ENCODE measurements around the gene UBXN10. TPM values are rescaled to one million over a fixed set of nuclear protein-coding genes. Genes with fewer than 3 reads are reported as not detected.

The UBXN10 gene
- total and polyA plus RNA-seq, 2 of the 4 experiments (the other 2 are of a cell fraction), result not detected

- no peak for ATAC-seq (ENCODE audit: low read depth)
- POLR2A ChIA-PET (ENCODE audit: unreplicated experiment), result no interaction called here
- no CpG with 5 or more reads among the region's 4 CpGs for WGBS, 2 experiments (ENCODE audit: extremely low coverage in 2 of 2, insufficient read length in 1 of 2)
- no peak overlapping the region for H2BK20ac ChIP-seq (ENCODE audit: low read depth, low read length)
- H3K9ac ChIP-seq (ENCODE audit: low read depth, low read length), result no peak overlapping the region
- H4K91ac ChIP-seq (ENCODE audit: insufficient read depth, low read depth, low read length), result no peak overlapping the region
- TF ChIP-seq RFX5 (IDR thresholded peaks at IDR 0.05; ENCODE audit: low read depth, low read length) (no peak), CEBPB (IDR thresholded peaks at IDR 0.05; ENCODE audit: low read depth, low read length) (no peak), RCOR1 (IDR thresholded peaks at IDR 0.05; ENCODE audit: insufficient replicate concordance, low read length) (no peak), FOS (IDR thresholded peaks at IDR 0.05; ENCODE audit: low read depth, low read length) (no peak), USF2 (IDR thresholded peaks at IDR 0.05; ENCODE audit: low read depth, low read length) (no peak), NFE2L2 (IDR thresholded peaks at IDR 0.05; ENCODE audit: low read depth, low read length) (no peak), MAFK (IDR thresholded peaks at IDR 0.05; ENCODE audit: low read depth, low read length) (no peak), BHLHE40 (IDR thresholded peaks at IDR 0.05; ENCODE audit: low read depth, low read length) (no peak), MXI1 (IDR thresholded peaks at IDR 0.05; ENCODE audit: borderline replicate concordance, low read depth, low read length) (no peak), ELK1 (IDR thresholded peaks at IDR 0.05; ENCODE audit: borderline replicate concordance, low read depth, low read length) (no peak), CHD1 (IDR thresholded peaks at IDR 0.05; ENCODE audit: low read depth, low read length) (no peak), MAZ (IDR thresholded peaks at IDR 0.05; ENCODE audit: borderline replicate concordance, low read depth, low read length) (no peak), POLR2A (IDR thresholded peaks at IDR 0.05; ENCODE audit: low read depth, low read length) (no peak)
- H3K36me3 ChIP-seq (ENCODE audit: control insufficient read depth, insufficient read depth, low read length), result no peaks in the 10 kb centered on the region
- no peak overlapping the region for H3K4me2 ChIP-seq (ENCODE audit: low read depth, low read length)
- H2BK15ac ChIP-seq (ENCODE audit: low read depth, low read length), result no peak overlapping the region
- no peak overlapping the region for H2AK9ac ChIP-seq (replicated peaks; ENCODE audit: low read depth, low read length, poor library complexity)
- intact Hi-C loops (cut with micrococcal nuclease), result loop anchor here (5.0 kb wide), 4 partner anchors 151 to 431 kb away; no protein-coding TSS in a partner anchor
- no TSS peak for BruUV-seq (replicated peaks)
- H3K4me1 ChIP-seq (ENCODE audit: control insufficient read depth, insufficient read depth, low read length), result no peaks in the 10 kb centered on the region
- no peaks in the 10 kb centered on the region; the same call in 1 of the 2 replicates for H3K9me1 ChIP-seq (ENCODE audit: insufficient read depth, low read length)
- no peaks in the 10 kb centered on the region for H3K9me3 ChIP-seq (ENCODE audit: control insufficient read depth, insufficient read depth, low read length)
- no peak overlapping the region for H2AFZ ChIP-seq (replicated peaks; ENCODE audit: low read length, poor library complexity)
- dilution Hi-C loops (cut with HindIII; ENCODE audit: low sequenced_read_pairs, unreplicated experiment), result no loop called here
- no peaks in the 10 kb centered on the region for H3K79me1 ChIP-seq (ENCODE audit: low read depth in 1 of 2, low read length in 2 of 2)
- H4K5ac ChIP-seq (ENCODE audit: low read depth, low read length), result no peak overlapping the region
- H3K4me3 ChIP-seq (ENCODE audit: insufficient read depth, low read depth, low read length), result no peak overlapping the region
- in situ Hi-C loops (cut with MboI; ENCODE audit: low sequenced_read_pairs), result loop anchor here (5.0 to 25.0 kb wide), 2 partner anchors 281 to 426 kb away; partner anchors contain the start of gene PINK1
- no peak overlapping the region for H3K23ac ChIP-seq (ENCODE audit: low read depth, low read length)
- no peak for DNase-seq
- H2BK120ac ChIP-seq (ENCODE audit: low read depth, low read length), result no peak overlapping the region
- peaks cover 25% of the 10 kb centered on the region for H3K27me3 ChIP-seq (ENCODE audit: control insufficient read depth, insufficient read depth, low read length)
- no peak overlapping the region for H3K14ac ChIP-seq (replicated peaks; ENCODE audit: low read depth, low read length)
- no peak overlapping the region for H3K27ac ChIP-seq (ENCODE audit: insufficient read depth, low read length)
- H4K8ac ChIP-seq (ENCODE audit: low read depth in 2 of 2, low read length in 2 of 2), result no peak overlapping the region
- no peaks in the 10 kb centered on the region for H4K20me1 ChIP-seq (ENCODE audit: insufficient read depth, low read length)
- CTCF ChIA-PET, result no interaction called here
- H3K18ac ChIP-seq (ENCODE audit: low read depth, low read length), result no peak overlapping the region
- no peak overlapping the region for H2BK5ac ChIP-seq (ENCODE audit: low read depth, low read length, poor library complexity, severe bottlenecking)
- H2AK5ac ChIP-seq (ENCODE audit: low read depth, low read length), result no peak overlapping the region
- H3K4ac ChIP-seq (ENCODE audit: low read depth, low read length), result no peak overlapping the region
- H3K56ac ChIP-seq (ENCODE audit: extremely low read depth, insufficient read depth, low read length), result no peak overlapping the region
These were observed 25.6 kb downstream of the UBXN10 start for GRCh38 chr1:20211511-20211931.

All from IMR-90 (cell line).